OCI-M1 (cell line): ENCODE data around the gene SCP2.

Source experiments
- DNase-seq: peaks from one replicate; lab custom pipeline; 2025; lab: John Stamatoyannopoulos, UW

Gene SCP2

GRCh38 chr1:52927212-52928014, at the start of gene SCP2:
Gene SCP2, plus strand, starts transcription at chr1:52927276. Its CDS starts 121 bp downstream, at chr1:52927397.
- DNase-seq, result no peak

GRCh38 chr1:52877554-52877953, 49.5 kb upstream of the SCP2 start:
- no peak for DNase-seq

- no peak for DNase-seq
These were observed 46.9 kb upstream of the SCP2 start for GRCh38 chr1:52880206-52880605.

- DNase-seq, result no peak
These were observed 39.6 kb upstream of the SCP2 start for GRCh38 chr1:52887483-52887882.

- DNase-seq, result no peak
These were observed 34.5 kb upstream of the SCP2 start for GRCh38 chr1:52892424-52893215.

- no peak for DNase-seq
These were observed 27.6 kb upstream of the SCP2 start for GRCh38 chr1:52899445-52899894.

- DNase-seq, result no peak
These were observed 26.7 kb upstream of the SCP2 start for GRCh38 chr1:52900402-52900801.

GRCh38 chr1:52901384-52901783, 25.7 kb upstream of the SCP2 start:
- DNase-seq, result no peak

GRCh38 chr1:52904208-52904926, 22.7 kb upstream of the SCP2 start:
- no peak for DNase-seq

- peak; percentile 24 for DNase-seq
These were observed 22.0 kb upstream of the SCP2 start for GRCh38 chr1:52904927-52905698.

GRCh38 chr1:52906135-52906603, 20.9 kb upstream of the SCP2 start:
- no peak for DNase-seq

GRCh38 chr1:52907068-52907811, 19.8 kb upstream of the SCP2 start:
- DNase-seq, result peak; percentile 25

- DNase-seq, result no peak
These were observed 19.3 kb upstream of the SCP2 start for GRCh38 chr1:52907812-52908153.

- DNase-seq, result no peak
These were observed 15.5 kb upstream of the SCP2 start for GRCh38 chr1:52911541-52911940.

- no peak for DNase-seq
These were observed 14.1 kb upstream of the SCP2 start for GRCh38 chr1:52913014-52913413.

- no peak for DNase-seq
These were observed 13.5 kb upstream of the SCP2 start for GRCh38 chr1:52913537-52913936.

- no peak for DNase-seq
These were observed 12.6 kb upstream of the SCP2 start for GRCh38 chr1:52914463-52914862.

- no peak for DNase-seq
These were observed 11.7 kb upstream of the SCP2 start for GRCh38 chr1:52915211-52915854.

- no peak for DNase-seq
These were observed 11.2 kb upstream of the SCP2 start for GRCh38 chr1:52915855-52916220.

GRCh38 chr1:52916241-52916975, 10.7 kb upstream of the SCP2 start:
- no peak for DNase-seq
